B cell (primary cell): Measurements from ENCODE around the gene ZBTB16. TPM values are rescaled to one million over a fixed set of nuclear protein-coding genes. Genes with fewer than 3 reads are reported as not detected.

Experiments
- ATAC-seq: fragments of 200-7000 bp; cut with Tn5 transposase; one replicate; pipeline ENCODE4 v1.10.0; 2021; ENCODE audit warnings: low read depth, mild to moderate bottlenecking, moderate number of reproducible peaks, moderate library complexity
- CTCF ChIA-PET: fragments of 350-600 bp; sonication (Branson Sonifier 250); formaldehyde crosslinking; loops from one replicate; lab custom pipeline; 2021; ENCODE audit warnings: antibody characterized with exemption, inconsistent platforms; lab: Charles Lee
- POLR2A ChIA-PET: fragments of 350-600 bp; sonication (Branson Sonifier 250); formaldehyde crosslinking; loops from one replicate; lab custom pipeline; 2021; ENCODE audit warnings: antibody characterized with exemption; lab: Charles Lee
- DNase-seq: peaks from one replicate; pipeline ENCODE4 v3.0.0; 2013
- H2AFZ ChIP-seq: 2 replicates; pipeline ENCODE4 v1.6.1; 2012; ENCODE audit warnings: mild to moderate bottlenecking, low read depth, low read length; ENCODE audit not compliant: insufficient read depth, poor library complexity, severe bottlenecking
- H3K27ac ChIP-seq, 2 donors: 1 replicate in 1 of 2; 2 replicates in 1 of 2; pipeline ENCODE4 v1.5.1; 2012 to 2013; ENCODE audit warnings: low read length in 2 of 2, mild to moderate bottlenecking in 2 of 2, moderate library complexity in 1 of 2
- H3K27me3 ChIP-seq, 4 experiments: fragments of 200-600 bp in 1 of 4; sonication (generic) in 1 of 4; replicated peaks in 1 of 4; 1 replicate in 2 of 4; 2 replicates in 2 of 4; pipeline versions ENCODE4 v1.6.1 to v1.7.0; 2013 to 2016; ENCODE audit warnings: low read length in 3 of 4, mild to moderate bottlenecking in 2 of 4, mixed read lengths in 1 of 4, moderate library complexity in 1 of 4; ENCODE audit not compliant: insufficient read depth in 4 of 4, control insufficient read depth in 3 of 4; ENCODE audit errors: control extremely low read depth in 1 of 4
- H3K36me3 ChIP-seq, 2 experiments: replicated peaks in 1 of 2; 1 replicate in 1 of 2; 2 replicates in 1 of 2; pipeline versions ENCODE4 v1.6.1 to v1.7.1; 2013; ENCODE audit warnings: low read length in 1 of 2; ENCODE audit not compliant: insufficient read depth in 2 of 2, control insufficient read depth in 1 of 2; ENCODE audit errors: control extremely low read depth in 1 of 2, extremely low read depth in 1 of 2
- H3K4me1 ChIP-seq, 2 donors: fragments of 200-600 bp in 1 of 2; sonication (generic) in 1 of 2; 1 replicate in 1 of 2; 2 replicates in 1 of 2; pipeline versions ENCODE4 v1.5.1 to v1.6.1; 2013 to 2017; ENCODE audit warnings: low read length in 2 of 2; ENCODE audit not compliant: control insufficient read depth in 2 of 2, insufficient read depth in 2 of 2
- H3K4me2 ChIP-seq: replicated peaks from 2 replicates; pipeline ENCODE3; 2012; ENCODE audit warnings: mild to moderate bottlenecking, low read depth, low read length; ENCODE audit not compliant: poor library complexity, severe bottlenecking
- H3K4me3 ChIP-seq, 5 experiments: fragments of 200-600 bp in 1 of 5; sonication (generic) in 1 of 5; 1 replicate in 3 of 5; 2 replicates in 2 of 5; pipeline versions ENCODE4 v1.5.1 to v1.7.0; 2011 to 2016; ENCODE audit warnings: low read length in 4 of 5, mild to moderate bottlenecking in 4 of 5, low read depth in 2 of 5, control low read depth in 1 of 5, moderate library complexity in 1 of 5; ENCODE audit not compliant: insufficient read depth in 1 of 5; ENCODE audit errors: control extremely low read depth in 1 of 5, extremely low read depth in 1 of 5
- H3K79me2 ChIP-seq: fragments of 200-600 bp; sonication (generic); one replicate; pipeline ENCODE4 v1.6.0; 2016; ENCODE audit warnings: low read length; ENCODE audit not compliant: control insufficient read depth, insufficient read depth
- H3K9ac ChIP-seq: fragments of 200-600 bp; sonication (generic); 2 replicates; pipeline ENCODE4 v1.6.1; 2017; ENCODE audit warnings: mild to moderate bottlenecking, low read length, moderate library complexity
- H3K9me3 ChIP-seq, 3 donors: one replicate each; pipeline versions ENCODE4 v1.6.1 to v1.7.1; 2013; ENCODE audit warnings: low read length in 2 of 3; ENCODE audit not compliant: control insufficient read depth in 2 of 3, insufficient read depth in 1 of 3; ENCODE audit errors: control extremely low read depth in 1 of 3
- H4K20me1 ChIP-seq: 2 replicates; pipeline ENCODE4 v1.6.0; 2012; ENCODE audit warnings: mild to moderate bottlenecking, low read length; ENCODE audit not compliant: insufficient read depth, control insufficient read depth, poor library complexity, severe bottlenecking
- H3K27ac Mint-ChIP-seq: one replicate; pipeline ENCODE4 v1.8.0; 2021; ENCODE audit warnings: mixed read lengths
- H3K27me3 Mint-ChIP-seq: one replicate; pipeline ENCODE4 v1.8.0; 2021; ENCODE audit warnings: mixed read lengths
- H3K4me1 Mint-ChIP-seq: one replicate; pipeline ENCODE4 v1.8.0; 2021; ENCODE audit warnings: mixed read lengths
- H3K4me3 Mint-ChIP-seq: one replicate; pipeline ENCODE4 v1.8.0; 2021; ENCODE audit warnings: mixed read lengths
- H3K9me3 Mint-ChIP-seq: one replicate; pipeline ENCODE4 v1.8.0; 2022; ENCODE audit warnings: mixed read lengths; ENCODE audit not compliant: insufficient read depth
- EZH2 ChIP-seq: IDR thresholded peaks from 2 replicates; pipeline ENCODE4 v1.6.1; 2012; ENCODE audit warnings: borderline replicate concordance, low read depth, mild to moderate bottlenecking, moderate library complexity, low read length; ENCODE audit not compliant: insufficient read depth, poor library complexity, severe bottlenecking
- WGBS: methylation state at CpG from one replicate; pipeline ENCODE4 v1.1.5; 2013; ENCODE audit warnings: missing lambda C conversion rate; ENCODE audit not compliant: insufficient coverage; 5-methylcytosine and 5-hydroxymethylcytosine counted together
- intact Hi-C: fragments of 100-400 bp; cut with micrococcal nuclease; formaldehyde crosslinking; loops from one replicate; pipeline ENCODE4 v1.10.0; 2022
- polyA plus RNA-seq: library from polyadenylated mRNA; depleted of rRNA; stranded (reverse); fragments of >200 nt; gene quantifications from 2 replicates; pipeline ENCODE4 v1.2.3, GENCODE V29; 2012
- total RNA-seq, 2 donors: library from RNA; stranded (reverse); fragments of 120-200 nt in 1 of 2; gene quantifications; 1 replicate in 1 of 2; 2 replicates in 1 of 2; pipeline versions ENCODE4 v1.2.3 to v1.2.4, GENCODE V29; 2013 to 2022
- TF ChIP-seq, protein P1 (sequence below): fragments of 200-600 bp; IDR thresholded peaks from one replicate; pipeline ENCODE4 v1.8.0; 2022; ENCODE audit warnings: antibody characterized with exemption, mild to moderate bottlenecking

The ZBTB16 gene
- total and polyA plus RNA-seq, 2 donors (not counting 1 experiment from before 2014, with no cell fraction given) = 16.0 to 20.6 TPM

- ATAC-seq (no peak), DNase-seq (no peak)
- ChIA-PET POLR2A (no interaction called here), CTCF (interaction anchor here (1.0 to 2.2 kb wide), 3 partner anchors 24 to 244 kb away, joined by 3 to 7 read pairs (median 4); no protein-coding TSS in a partner anchor)
- H3K4me3 ChIP-seq = no peak overlapping the region
- no peak overlapping the region for H3K4me2 ChIP-seq
- H3K4me1 ChIP-seq = no peaks in the 10 kb centered on the region
- H3K79me2 ChIP-seq = no peaks in the 10 kb centered on the region
- Mint-ChIP-seq H3K4me1 (no peaks in the 10 kb centered on the region), H3K4me3 (no peak overlapping the region), H3K27me3 (peaks cover 17% of the 10 kb centered on the region), H3K9me3 (no peaks in the 10 kb centered on the region), H3K27ac (no peak overlapping the region)
- no peaks in the 10 kb centered on the region for H4K20me1 ChIP-seq
- no peaks in the 10 kb centered on the region for H3K36me3 ChIP-seq
- 99% methylated on average over 9 of the region's 16 CpGs for WGBS
- no peaks in the 10 kb centered on the region for H3K9me3 ChIP-seq
- H3K27me3 ChIP-seq = peaks cover 0 to 6% (median 0%) of the 10 kb centered on the region in 4 experiments
- intact Hi-C loops = no loop called here
- H2AFZ ChIP-seq = no peak overlapping the region
- no peak for TF ChIP-seq EZH2
- TF ChIP-seq, protein P1, sequence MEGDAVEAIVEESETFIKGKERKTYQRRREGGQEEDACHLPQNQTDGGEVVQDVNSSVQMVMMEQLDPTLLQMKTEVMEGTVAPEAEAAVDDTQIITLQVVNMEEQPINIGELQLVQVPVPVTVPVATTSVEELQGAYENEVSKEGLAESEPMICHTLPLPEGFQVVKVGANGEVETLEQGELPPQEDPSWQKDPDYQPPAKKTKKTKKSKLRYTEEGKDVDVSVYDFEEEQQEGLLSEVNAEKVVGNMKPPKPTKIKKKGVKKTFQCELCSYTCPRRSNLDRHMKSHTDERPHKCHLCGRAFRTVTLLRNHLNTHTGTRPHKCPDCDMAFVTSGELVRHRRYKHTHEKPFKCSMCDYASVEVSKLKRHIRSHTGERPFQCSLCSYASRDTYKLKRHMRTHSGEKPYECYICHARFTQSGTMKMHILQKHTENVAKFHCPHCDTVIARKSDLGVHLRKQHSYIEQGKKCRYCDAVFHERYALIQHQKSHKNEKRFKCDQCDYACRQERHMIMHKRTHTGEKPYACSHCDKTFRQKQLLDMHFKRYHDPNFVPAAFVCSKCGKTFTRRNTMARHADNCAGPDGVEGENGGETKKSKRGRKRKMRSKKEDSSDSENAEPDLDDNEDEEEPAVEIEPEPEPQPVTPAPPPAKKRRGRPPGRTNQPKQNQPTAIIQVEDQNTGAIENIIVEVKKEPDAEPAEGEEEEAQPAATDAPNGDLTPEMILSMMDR = no peak
- H3K9ac ChIP-seq = no peak overlapping the region
- H3K27ac ChIP-seq = no peak overlapping the region
These were observed 178.1 kb downstream of the ZBTB16 start for GRCh38 chr11:114237321-114238280.

- no peak overlapping the region for H3K4me3 Mint-ChIP-seq
- intact Hi-C loops = no loop called here
- Histone ChIP-seq H3K9me3 (no peaks in the 10 kb centered on the region), H3K27me3 (peaks cover 0 to 9% (median 0%) of the 10 kb centered on the region in 4 experiments), H3K4me3 (no peak overlapping the region), H3K9ac (no peak overlapping the region), H3K27ac (no peak overlapping the region), H4K20me1 (no peaks in the 10 kb centered on the region), H3K4me1 (no peaks in the 10 kb centered on the region), H3K36me3 (no peaks in the 10 kb centered on the region), H2AFZ (no peak overlapping the region), H3K79me2 (no peaks in the 10 kb centered on the region), H3K4me2 (no peak overlapping the region)
- TF ChIP-seq, protein P1 = no peak
- no peak for TF ChIP-seq EZH2
- POLR2A ChIA-PET = no interaction called here
- ATAC-seq (no peak), DNase-seq (no peak)
- H3K27me3 Mint-ChIP-seq = peaks cover 12% of the 10 kb centered on the region
- WGBS = 100% methylated on average over 1 of the region's 6 CpGs
- H3K9me3 Mint-ChIP-seq = no peaks in the 10 kb centered on the region
- no peaks in the 10 kb centered on the region for H3K4me1 Mint-ChIP-seq
- no peak overlapping the region for H3K27ac Mint-ChIP-seq
- CTCF ChIA-PET = interaction anchor here (2.2 kb wide), 1 partner anchor 21 kb away, joined by 7 read pairs; no protein-coding TSS in a partner anchor
These were observed 180.2 kb downstream of the ZBTB16 start for GRCh38 chr11:114239753-114240161.
